GM19023 (cell line): ENCODE results near the gene LZTR1.
"Not testable (repeated sequence)": the region's sequence is repeated elsewhere in the genome, so short reads cannot be mapped to it uniquely, and the experiment has no call there.

Experiments used
- ATAC-seq: cut with Tn5 transposase; IDR thresholded peaks from one replicate; pipeline ENCODE4 v1.9.1; 2021; ENCODE audit warnings: mild to moderate bottlenecking, moderate library complexity; ENCODE audit not compliant: unreplicated experiment

The LZTR1 gene

GRCh38 chr22:21030621-21031544 is 48.8 kb downstream of the LZTR1 start:
- ATAC-seq, result no peak

DNA sequence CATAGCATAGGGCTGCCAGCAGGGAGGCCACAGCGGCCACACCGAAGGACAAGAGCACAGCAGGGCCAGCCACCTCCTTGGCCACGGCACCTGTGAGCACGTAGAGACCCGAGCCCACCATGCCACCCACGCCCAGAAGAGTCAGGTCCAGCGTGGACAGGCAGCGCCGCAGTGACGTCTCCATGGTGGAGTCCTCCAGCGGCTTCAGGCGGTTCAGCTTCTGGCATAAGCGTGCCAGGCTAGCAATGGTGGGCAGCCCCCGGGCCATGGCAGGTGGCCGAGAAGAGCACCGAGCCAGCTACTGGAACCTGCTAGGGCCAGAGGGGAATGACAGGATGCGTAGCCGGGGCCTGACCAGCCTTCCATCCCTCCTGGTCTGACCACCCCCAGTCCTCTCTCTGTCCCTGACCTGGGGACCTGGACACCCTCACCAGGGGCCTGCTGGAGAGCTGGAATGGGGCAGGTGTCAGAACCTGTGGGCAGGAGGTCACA is 49.5 kb downstream of the LZTR1 start:
- ATAC-seq, result no peak

- no peak for ATAC-seq
Observed at GRCh38 chr22:21032037-21032867, 50.2 kb downstream of the LZTR1 start, which contains the start of gene SLC7A4. Gene SLC7A4 (minus strand): TSS chr22:21032561. CDS start chr22:21031812, 749 bp downstream.

DNA sequence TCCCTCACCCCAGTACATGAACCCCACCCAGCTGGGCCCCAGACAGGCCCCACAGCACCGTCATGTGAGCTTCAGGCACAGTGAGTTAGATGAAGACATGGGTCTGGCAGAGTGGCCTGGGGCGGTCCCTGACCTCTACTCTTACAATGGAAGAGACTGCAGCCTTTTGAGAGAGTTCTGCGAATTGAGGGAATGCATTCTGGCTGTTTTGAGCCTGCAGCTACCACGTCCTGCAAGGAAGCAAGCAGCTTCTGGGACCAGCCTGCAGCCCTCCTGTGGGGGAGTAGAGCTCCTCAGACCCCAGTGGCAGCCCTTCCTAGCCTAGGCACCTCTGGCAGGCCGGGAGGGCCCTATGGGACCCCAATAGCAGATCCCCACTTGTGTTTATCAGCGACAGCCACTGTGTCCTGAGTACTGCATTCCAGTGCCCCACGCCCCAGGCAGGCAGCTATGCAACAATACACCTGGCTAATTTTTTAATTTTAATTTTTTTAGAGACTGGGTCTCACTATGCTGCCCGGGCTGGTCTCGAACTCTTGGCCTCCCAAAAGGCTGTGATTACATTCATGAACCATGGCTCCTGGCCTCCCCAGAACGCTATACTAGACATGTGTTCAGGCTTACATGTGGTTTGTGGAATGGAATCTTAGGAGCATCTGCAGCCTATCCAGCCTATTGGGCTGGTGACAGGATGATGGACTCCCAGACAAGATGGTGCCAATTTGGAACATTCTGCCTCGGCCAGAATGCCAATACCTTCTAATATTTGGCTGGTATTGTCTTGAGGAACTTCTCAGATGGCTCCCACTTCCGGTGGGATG is 51.0 kb downstream of the LZTR1 start:
- no peak for ATAC-seq

DNA sequence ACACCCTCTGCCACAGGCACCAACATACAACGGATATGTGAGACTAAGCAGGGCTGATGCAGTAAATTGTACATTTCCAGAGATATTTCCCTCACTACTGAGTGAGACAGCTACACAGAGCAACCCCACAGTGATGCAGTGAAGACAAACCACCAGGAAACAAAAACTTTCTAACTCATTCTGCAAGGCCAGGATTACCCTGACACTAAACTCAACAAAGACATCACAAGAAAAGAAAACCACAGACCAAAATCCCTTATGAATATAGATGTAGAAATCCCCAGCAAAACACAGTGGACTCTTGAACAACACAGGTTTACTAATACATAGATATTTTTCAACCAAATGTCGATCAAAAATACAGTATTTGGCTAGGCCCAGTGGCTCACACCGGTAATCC is 51.8 kb downstream of the LZTR1 start:
- ATAC-seq, result no peak

DNA sequence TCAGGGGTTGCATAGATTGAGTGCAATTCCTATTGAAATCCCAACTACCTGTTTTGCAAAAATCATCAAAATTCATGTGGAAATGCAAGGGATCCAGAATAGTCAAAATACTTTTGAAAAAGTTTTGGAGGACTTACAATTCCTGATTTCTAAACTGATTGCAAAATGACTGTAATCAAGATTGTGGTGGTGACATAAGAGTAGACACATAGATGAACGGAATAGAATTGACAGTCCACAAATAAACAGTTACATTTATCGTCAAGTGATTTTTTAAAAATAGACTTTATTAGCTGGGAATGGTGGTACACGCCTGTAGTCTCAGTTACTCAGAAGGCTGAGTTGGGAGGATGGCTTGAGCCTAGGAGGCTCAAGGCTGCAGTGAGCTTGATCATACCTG is 52.9 kb downstream of the LZTR1 start:
- no peak for ATAC-seq

DNA sequence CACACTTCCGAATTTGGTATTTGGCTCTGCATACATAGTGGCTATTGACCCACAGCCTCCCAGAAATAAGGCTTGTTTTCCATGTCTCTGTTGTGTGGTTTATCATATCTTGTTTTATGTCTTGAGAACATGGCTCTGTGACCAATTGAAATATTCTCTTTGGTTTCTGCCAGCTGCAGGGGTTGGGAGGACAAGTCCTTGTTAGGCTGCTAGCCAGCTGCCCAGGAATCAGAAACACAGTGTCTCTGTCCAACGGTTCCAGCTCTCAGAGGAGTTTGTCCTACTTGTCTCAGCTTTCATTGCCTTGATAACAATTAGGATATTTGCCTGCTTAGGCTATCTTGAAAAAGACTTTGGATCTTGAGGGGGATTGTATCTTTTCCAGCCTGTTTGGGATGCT is 56.3 kb downstream of the LZTR1 start:
- no peak for ATAC-seq

DNA sequence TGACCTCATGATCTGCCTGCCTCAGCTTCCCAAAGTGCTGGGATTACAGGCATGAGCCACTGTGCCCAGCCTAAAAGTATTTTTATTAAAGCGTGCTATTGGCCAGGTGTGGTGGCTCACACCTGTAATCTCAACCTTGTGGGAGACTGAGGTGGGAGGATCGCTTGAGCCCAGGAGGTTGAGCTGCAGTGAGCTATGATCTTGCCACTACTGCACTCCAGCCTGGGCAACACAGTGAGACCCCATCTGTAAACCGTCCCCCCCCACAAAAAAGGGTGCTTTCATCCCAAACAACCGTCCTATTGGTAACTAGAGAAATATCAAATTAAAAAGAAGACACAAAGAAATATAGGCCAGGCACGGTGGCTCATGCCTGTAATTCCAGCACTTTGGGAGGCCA is 57.1 kb downstream of the LZTR1 start:
- ATAC-seq, result not testable (repeated sequence)

- no peak for ATAC-seq
Observed at GRCh38 chr22:21041937-21042336, 59.8 kb downstream of the LZTR1 start.

DNA sequence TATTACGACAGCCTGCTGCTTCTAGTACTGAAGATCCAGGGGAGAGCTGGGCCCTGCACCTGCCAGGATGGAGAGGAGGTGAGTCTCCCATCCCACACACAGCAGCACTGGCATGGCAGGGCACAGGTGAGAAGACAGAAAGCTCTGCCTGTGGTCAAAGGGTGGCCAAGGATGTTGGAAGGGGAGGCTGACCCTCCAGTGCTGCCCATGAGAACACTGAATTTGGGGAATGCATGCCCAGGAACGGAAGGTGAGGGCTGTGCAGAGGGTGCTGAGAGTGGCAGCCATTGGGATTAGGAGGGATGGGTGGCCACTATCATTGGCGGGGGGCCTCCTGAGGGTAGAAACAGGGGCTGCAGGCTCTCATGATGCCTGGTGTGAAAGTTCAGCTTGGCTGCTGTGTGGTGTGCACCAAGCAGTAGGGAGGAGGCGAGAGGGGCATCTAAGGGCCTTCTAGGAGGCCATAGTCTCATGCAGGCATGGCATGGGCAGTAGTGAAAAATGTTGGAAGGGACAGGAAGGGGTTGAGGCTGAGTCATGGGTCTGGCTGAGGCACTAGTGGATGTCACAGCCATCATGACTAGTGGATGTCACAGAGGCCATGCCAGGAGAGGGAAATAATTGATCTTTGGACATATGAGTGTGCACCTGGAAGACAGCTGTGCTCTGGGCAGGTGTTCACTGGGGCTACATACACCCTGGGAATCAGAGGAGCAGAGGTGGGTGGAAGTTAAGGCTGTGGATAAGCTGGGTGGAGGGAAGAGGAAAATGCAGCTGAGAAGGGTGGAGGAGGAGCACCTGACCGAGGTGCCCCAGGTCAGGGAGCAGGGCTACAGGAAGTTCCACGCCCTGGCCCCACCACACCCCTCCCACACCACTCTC is 61.1 kb downstream of the LZTR1 start:
- no peak for ATAC-seq

DNA sequence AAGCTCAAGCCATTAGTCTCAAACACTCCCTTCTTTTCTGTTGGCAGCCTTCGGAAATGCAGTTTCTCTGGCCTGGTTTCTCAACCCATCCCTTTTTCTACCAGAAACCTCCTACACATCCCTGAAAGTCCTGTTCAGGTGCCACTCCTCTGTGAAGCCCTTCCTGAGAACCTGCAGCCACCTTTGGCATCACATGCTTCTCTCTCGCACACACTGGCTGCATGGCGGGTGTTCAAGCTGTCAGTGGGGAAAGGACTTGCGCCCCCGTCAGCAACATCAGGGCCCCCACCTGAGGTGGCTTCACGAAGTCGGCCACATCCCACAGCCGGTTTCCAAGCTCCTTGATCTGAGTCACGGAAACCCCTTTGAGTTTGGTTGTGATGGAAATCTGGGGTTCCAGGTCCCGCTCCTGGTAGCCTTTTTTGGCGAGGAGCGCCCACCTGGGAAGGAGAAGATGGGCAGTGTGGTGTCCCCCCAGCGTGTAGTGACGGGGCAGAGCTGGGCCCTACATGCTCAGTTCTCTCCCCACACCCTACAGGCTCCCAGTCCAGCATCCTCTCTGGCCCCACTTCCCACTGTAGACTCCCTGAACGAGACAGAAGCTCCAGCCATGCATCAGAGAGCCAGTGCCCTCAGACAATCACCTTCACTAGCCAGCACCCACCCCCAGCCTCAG is 61.9 kb downstream of the LZTR1 start:
- ATAC-seq, result no peak

DNA sequence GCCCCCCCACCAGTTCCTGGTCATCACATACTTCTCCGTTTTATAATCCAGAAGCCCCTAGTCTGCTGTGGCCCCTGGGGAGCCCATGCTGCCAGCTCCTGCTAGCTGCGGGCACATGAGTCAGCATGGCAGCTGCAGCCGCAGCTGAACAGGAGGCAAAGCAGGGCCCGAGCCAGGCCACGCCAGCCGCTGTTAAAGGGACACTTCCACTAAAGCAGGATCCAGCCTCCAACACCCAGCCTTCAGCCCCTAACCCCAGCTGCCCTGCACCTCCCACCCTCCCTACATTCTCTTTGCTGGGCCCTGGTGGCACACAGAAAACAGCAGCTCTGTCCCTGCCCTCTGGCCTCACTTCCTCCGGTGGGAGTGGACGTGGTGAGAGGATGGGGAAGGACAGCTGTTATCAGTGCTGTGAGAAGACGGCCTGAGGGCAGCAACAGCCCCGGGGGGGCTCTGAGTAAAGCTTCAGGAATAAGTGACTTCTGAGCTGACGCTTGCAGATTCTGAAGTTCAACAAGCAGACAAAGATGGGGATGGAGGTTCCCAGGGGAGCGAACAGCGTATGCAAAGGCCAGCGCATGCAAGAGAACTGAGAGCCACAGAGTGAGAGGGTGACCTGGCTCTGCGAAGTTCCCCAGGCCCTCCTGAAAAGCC is 63.0 kb downstream of the LZTR1 start:
- ATAC-seq, result no peak

DNA sequence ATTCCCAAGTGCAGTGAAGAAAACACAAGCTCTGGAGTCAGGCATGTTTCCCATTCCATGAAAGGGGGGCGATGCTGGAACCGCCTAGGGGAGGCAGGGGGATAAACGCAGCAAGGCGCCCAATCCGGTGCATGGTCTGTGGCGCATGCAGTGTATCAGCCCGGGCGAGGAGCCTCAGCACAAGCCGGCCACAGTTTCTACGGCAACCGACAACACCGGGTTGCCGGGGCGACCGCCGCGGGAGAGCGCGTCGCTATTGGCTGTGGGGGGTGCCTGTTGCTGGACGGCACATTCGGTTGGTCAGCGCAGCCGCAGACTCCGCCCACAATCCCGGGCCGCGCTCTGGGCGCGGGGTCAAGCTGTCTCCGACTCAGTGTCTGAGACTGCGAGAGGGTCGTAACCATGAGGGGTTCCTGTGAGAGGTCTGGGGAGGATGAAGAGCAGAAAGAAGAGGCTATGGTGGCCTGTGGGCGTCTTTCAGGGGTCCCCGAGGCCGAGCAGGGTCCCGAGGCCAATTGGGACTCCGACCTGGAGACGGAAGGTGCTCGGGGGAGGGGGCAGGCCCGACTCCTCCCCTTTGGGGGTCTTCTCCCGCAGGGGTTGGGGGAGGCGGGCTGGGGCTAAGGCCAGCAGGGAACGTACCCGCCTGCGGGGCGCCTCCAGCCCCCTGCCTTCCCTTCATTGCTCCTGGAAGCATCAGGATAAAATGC is 63.6 kb downstream of the LZTR1 start, which contains the start of gene LRRC74B:
TSS of gene LRRC74B (plus strand) at position 362 of the 710 bp plus-strand sequence. CDS start at position 403, 41 bp downstream.
- ATAC-seq, result peak; percentile 80

- ATAC-seq, result no peak
Observed at GRCh38 chr22:21047035-21047661, 65.1 kb downstream of the LZTR1 start.

- ATAC-seq, result no peak
Observed at GRCh38 chr22:21047730-21048129, 65.6 kb downstream of the LZTR1 start.

GRCh38 chr22:21048448-21048847 is 66.4 kb downstream of the LZTR1 start:
- not testable (repeated sequence) for ATAC-seq
